ENCODE results near the gene OPRL1. TPM values are rescaled to one million over a fixed set of nuclear protein-coding genes. Genes with fewer than 3 reads are reported as not detected.
"Not testable (repeated sequence)": the region's sequence is repeated elsewhere in the genome, so short reads cannot be mapped to it uniquely, and the experiment has no call there.

The OPRL1 gene
- total RNA-seq, 1 donor from 2014 or later: 2.7 TPM

DNA sequence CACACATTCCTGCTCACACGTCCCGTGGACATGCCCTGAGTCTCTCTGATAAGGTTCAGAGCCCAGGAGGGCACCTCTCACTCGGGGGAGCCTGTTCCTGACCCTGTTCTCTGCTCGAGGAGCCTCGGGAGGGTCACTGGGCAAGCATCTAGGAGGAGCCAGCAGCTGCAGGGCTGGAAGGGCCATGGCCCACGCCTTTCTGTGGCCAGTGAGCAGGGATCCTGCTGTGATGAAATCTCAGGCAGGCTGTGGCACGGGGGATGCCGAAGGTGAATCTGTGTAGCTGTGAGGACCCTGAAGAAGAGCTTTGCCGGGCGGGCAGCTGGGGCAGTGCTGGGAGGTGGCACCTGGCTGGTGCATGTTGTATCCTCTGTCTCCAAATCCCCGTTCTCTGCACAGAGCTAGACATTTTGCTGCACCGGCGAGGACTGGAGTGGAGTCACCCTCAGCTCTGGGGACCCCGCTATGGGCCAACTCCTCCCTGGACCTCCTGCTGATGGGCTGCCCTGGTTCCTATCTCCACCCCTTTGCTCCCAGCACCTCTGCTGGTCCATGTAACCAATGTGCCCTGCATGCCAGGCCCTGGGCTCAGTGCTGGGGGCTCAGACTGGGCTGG is 34.6 kb downstream of the OPRL1 start:
- DNase-seq (ENCODE audit: extremely low read depth, low read depth, low spot score): no peak

- no peak for DNase-seq (ENCODE audit: extremely low read depth, low read depth, low spot score)
Observed at GRCh38 chr20:64115171-64115911, 35.5 kb downstream of the OPRL1 start.

- DNase-seq (ENCODE audit: extremely low read depth, low read depth, low spot score): no peak
Observed at GRCh38 chr20:64116016-64116415, 36.1 kb downstream of the OPRL1 start.

GRCh38 chr20:64116541-64117431 is 36.9 kb downstream of the OPRL1 start:
- no peak for DNase-seq (ENCODE audit: extremely low read depth, low read depth, low spot score)

- not testable (repeated sequence) for DNase-seq (ENCODE audit: extremely low read depth, low read depth, low spot score)
Observed at GRCh38 chr20:64117432-64117777, 37.5 kb downstream of the OPRL1 start.

DNA sequence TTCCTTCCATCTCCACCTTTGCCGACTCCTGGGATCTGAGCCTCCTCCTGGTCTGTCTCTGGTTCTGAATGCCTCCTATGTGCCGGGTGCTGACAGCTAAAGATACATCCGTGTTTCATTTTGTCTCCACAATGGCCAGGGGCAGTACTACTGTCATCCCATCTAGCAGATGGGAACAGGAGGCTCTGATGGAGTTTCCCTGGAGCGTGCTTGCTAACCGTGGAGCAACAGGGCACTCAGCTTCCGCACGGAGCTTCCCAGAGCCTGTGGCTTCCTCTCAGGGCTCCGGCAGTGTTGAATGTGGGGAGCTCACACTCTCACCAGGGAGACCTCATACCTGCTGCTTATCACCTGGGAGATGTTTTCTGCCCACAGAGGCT is 39.4 kb downstream of the OPRL1 start:
- no peak for DNase-seq (ENCODE audit: extremely low read depth, low read depth, low spot score)

DNA sequence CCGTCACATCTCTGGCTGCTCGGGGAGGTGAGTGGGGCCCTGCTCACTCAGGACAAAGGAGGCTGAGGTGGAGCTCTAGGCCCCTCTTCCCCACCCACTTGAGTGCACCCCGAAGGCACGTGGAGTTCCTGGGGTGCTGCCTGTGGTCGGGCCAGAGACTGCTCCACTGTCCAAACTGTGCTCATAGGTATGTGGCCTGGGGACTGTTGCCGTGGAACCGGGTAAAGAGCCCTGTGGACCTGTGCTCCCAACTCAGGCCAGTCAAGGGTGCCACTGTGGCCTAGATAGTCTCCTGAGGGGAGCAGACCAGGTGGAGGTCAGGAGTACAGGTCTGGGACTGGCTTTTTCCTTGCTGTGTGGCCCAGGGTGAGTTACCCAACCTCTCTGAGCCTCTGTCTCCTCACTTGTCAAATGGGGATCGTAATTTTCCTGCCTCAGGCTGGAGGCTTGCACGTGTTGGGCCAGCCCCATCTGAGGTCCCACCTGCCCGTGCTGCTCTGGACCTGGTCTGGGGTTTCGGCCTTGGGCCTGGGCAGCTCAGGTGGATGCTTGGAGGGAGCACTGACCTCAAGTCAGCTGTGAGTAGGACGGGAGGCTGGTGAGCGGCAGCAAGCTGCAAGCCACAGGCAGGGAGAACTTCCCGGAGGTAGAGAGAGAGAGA is 39.9 kb downstream of the OPRL1 start:
- DNase-seq (ENCODE audit: extremely low read depth, low read depth, low spot score): no peak

DNA sequence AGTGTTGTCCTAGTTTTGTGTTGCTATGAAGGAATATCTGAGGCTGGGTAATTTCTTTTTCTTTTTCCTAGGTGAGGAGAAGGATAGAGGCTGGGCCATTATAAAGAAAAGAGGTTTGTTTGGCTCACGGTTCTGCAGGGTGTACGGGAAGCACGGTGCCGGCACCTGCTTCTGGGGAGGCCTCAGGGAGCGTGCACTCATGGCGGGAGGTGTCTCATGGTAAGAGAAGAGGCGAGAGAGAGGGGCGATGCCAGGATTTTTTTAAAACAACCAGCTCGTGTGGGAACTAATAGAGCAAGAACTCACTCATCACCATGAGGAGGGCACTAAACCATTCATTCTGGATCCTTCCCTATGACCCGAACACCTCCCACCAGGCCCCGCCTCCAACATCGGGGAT is 41.7 kb downstream of the OPRL1 start:
- DNase-seq (ENCODE audit: extremely low read depth, low read depth, low spot score): no peak

- not testable (repeated sequence) for DNase-seq (ENCODE audit: extremely low read depth, low read depth, low spot score)
Observed at GRCh38 chr20:64122927-64123326, 43.0 kb downstream of the OPRL1 start.

- not testable (repeated sequence) for DNase-seq (ENCODE audit: extremely low read depth, low read depth, low spot score)
Observed at GRCh38 chr20:64123517-64123916, 43.6 kb downstream of the OPRL1 start.

DNA sequence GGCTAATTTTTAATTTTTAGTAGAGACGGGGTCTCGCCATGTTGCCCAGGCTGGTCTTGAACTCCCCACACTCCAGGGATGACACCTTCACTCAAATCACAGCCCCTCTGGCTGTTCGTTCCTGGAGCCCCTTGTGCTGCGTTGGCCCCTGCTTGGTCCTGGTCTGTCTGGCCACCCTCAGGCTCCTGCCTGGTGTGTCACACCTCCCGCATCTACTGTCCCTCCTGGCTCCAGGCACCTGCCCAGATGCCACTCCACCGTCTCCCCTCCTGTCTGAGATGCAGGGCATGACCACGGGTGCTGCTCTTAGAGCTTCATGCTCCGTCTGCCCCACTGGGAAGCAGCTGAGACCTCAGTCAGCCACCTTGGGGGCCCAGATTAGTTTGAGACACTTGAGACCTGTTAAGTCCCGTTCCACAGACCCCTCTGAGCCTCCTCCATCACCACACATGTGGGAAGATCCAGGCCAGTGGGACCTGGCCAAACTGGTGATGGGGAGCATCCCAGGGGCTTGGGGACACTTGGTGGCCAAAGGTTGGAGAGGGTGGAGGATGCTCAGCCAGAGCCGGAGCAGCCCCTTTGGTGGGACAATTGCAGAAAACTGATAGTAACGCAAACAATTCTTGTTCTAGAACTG is 49.4 kb downstream of the OPRL1 start:
- DNase-seq (ENCODE audit: extremely low read depth, low read depth, low spot score): no peak

DNA sequence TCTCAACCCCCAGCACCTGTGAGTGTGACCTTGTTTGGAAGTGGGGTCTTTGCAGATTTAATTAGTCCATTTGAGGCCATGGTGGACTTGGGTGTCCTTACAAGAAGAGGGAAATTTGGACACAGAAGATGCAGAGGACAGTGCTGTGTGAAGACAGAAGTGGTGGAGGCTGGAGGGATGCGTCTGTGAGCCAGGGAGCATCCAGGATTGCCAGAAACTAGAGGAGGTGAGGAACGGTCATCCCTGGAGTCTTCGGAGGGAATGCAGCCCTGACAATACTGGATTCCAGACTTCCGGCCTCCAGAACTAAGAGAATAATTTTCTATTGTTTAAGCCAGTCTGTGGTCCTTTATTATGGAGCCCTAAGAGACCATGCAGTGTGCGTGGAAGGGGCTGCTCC is 50.4 kb downstream of the OPRL1 start:
- no peak for DNase-seq (ENCODE audit: extremely low read depth, low read depth, low spot score)

- no peak for DNase-seq (ENCODE audit: extremely low read depth, low read depth, low spot score)
Observed at GRCh38 chr20:64130876-64131275, 51.0 kb downstream of the OPRL1 start.

- DNase-seq (ENCODE audit: extremely low read depth, low read depth, low spot score): no peak
Observed at GRCh38 chr20:64131406-64131805, 51.5 kb downstream of the OPRL1 start.

DNA sequence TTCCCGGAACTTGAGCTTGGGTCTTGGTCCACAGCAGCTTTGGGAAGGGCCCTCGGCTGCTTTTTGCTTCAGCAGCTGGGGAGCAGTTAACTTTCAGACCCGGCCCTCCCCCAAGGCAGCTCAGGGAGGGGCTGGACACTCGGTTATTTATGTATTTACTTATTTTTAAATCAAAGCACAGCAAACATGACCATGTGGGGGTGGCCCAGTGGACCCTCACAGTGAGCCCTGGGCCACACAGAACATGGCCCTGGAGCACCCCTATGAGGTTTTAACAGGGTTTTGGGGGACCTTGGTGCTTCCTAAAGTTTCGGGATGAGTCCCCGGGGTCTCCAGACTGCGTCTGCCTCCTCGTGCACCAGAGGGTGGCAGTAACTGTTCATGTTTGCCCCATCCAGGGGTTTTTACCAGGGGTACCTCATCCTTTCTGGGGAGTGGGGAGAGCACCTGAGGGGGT is 54.1 kb downstream of the OPRL1 start:
- no peak for DNase-seq (ENCODE audit: extremely low read depth, low read depth, low spot score)

DNA sequence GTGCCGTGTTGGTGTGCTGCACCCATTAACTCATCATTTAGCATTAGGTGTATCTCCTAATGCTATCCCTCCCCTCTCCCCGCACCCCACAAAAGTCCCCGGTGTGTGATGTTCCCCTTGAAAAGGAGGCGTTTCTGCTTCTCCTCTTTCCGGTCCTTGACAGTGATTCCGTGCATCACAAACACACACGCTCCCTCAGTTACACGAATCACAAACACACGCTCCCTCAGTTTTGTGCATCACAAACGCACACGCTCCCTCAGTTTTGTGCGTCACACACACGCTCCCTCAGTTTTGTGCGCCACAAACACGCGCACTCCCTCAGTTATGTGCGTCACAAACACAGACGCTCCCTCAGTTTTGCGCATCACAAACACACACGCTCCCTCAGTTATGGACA is 54.9 kb downstream of the OPRL1 start:
- DNase-seq (ENCODE audit: extremely low read depth, low read depth, low spot score): not testable (repeated sequence)

GRCh38 chr20:64136004-64136710 is 56.3 kb downstream of the OPRL1 start:
- DNase-seq (ENCODE audit: extremely low read depth, low read depth, low spot score): no peak

DNA sequence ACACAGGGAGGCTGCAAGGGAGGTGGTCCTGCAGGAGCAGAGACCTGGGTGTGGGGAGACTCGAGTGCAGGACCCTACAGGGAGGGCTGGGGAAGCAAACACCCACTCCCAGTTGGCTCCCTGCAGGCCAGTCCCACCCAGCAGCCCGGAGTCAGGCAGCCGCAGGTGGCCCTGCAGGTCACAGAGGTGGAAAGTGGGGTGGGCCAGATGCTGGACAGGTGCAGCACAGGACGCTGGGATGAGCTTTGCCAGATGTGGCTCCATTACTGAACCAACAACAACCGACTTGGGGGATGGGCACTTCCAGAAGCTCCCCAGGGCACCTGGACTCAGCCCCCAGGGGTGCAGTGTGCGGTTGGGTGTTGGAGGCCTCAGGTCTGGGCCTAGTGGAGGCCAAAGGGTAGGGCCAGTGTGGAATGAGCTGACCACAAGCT is 57.7 kb downstream of the OPRL1 start:
- DNase-seq (ENCODE audit: extremely low read depth, low read depth, low spot score): no peak

DNA sequence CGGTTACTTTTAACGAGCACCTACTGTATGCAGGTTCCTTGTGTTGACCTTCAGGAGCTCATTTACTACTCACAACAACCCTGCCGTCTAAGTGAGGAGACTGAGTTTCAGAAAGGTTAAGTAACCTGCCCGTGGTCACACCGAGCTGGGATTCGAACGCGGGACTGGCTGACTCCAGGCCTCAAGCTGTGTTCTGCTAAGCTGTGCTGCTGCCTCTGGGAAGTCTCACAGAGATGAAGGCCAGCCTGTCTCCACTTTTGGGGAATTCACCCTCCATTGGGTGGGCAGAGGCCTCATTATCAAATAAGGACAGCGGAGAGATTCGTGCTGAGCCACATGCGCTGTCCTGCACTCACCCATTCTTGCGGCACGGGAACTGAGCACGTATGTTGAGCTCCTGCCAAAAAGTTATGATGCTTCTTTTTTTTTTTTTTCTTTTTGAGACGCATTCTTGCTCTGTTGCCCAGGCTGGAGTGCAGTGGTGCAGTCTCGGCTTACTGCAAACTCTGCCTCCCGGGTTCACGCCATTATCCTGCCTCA is 58.5 kb downstream of the OPRL1 start:
- DNase-seq (ENCODE audit: extremely low read depth, low read depth, low spot score): no peak
